OCI-LY7 (cell line): ENCODE measurements around the gene SLC5A10. TPM values are rescaled to one million over a fixed set of nuclear protein-coding genes. Genes with fewer than 3 reads are reported as not detected.
"Not testable (repeated sequence)": the region's sequence is repeated elsewhere in the genome, so short reads cannot be mapped to it uniquely, and the experiment has no call there.

ENCODE experiments used
- BruUV-seq: library from RNA; stranded (reverse); fragments of 400-500 nt; replicated peaks from 2 replicates; lab custom pipeline; 2021; lab: Mats Ljungman, UMichigan
- CTCF ChIA-PET: fragments of 300-600 bp; sonication (Branson Sonifier 250); formaldehyde crosslinking; loops from one replicate; lab custom pipeline; 2022; ENCODE audit warnings: antibody characterized with exemption; ENCODE audit not compliant: unreplicated experiment; lab: Charles Lee
- POLR2A ChIA-PET: fragments of 300-600 bp; sonication (Branson Sonifier 250); formaldehyde crosslinking; loops from one replicate; lab custom pipeline; 2022; ENCODE audit warnings: antibody characterized with exemption; lab: Charles Lee
- DNase-seq: peaks from one replicate; pipeline ENCODE4 v3.0.0-alpha.2; 2015; ENCODE audit warnings: low spot score
- H2AFZ ChIP-seq: fragments of 200-600 bp; sonication (generic), shearing (Covaris generic); 2 replicates; pipeline ENCODE4 v1.6.1; 2014; ENCODE audit warnings: mild to moderate bottlenecking, antibody characterized with exemption, low read length, moderate library complexity
- H3K27ac ChIP-seq: fragments of 200-600 bp; sonication (generic); 2 replicates; pipeline ENCODE4 v1.5.1; 2014; ENCODE audit warnings: mixed run types, low read depth, mild to moderate bottlenecking, moderate library complexity, low read length, inconsistent platforms; ENCODE audit not compliant: poor library complexity, severe bottlenecking
- H3K36me3 ChIP-seq: fragments of 200-600 bp; sonication (generic); 2 replicates; pipeline ENCODE4 v1.6.1; 2014; ENCODE audit warnings: mild to moderate bottlenecking, antibody characterized with exemption, low read length, moderate library complexity, mixed read lengths; ENCODE audit not compliant: insufficient read depth
- H3K4me1 ChIP-seq: fragments of 200-600 bp; sonication (generic); 2 replicates; pipeline ENCODE4 v1.5.1; 2014; ENCODE audit warnings: mild to moderate bottlenecking, low read length; ENCODE audit not compliant: insufficient read depth, poor library complexity, severe bottlenecking
- H3K4me2 ChIP-seq: fragments of 200-600 bp; sonication (generic); 2 replicates; pipeline ENCODE4 v1.6.1; 2014; ENCODE audit warnings: mild to moderate bottlenecking, low read length
- H3K4me3 ChIP-seq: fragments of 200-600 bp; sonication (generic); 2 replicates; pipeline ENCODE4 v1.5.1; 2014; ENCODE audit warnings: mild to moderate bottlenecking, low read depth, low read length; ENCODE audit not compliant: poor library complexity, severe bottlenecking
- H3K79me2 ChIP-seq: fragments of 200-600 bp; sonication (generic); 2 replicates; pipeline ENCODE4 v1.6.1; 2016; ENCODE audit warnings: low read depth, mild to moderate bottlenecking, low read length, moderate library complexity, mixed read lengths; ENCODE audit not compliant: insufficient read depth
- H3K9me2 ChIP-seq: fragments of 200-600 bp; sonication (generic); 2 replicates; pipeline ENCODE4 v1.6.1; 2016; ENCODE audit warnings: mild to moderate bottlenecking, low read length, mixed read lengths; ENCODE audit not compliant: insufficient read depth
- H3K9me3 ChIP-seq: fragments of 200-600 bp; sonication (generic); 2 replicates; pipeline ENCODE4 v1.6.1; 2014; ENCODE audit warnings: mild to moderate bottlenecking, mixed run types, low read length, mixed read lengths
- H4K20me1 ChIP-seq: fragments of 200-600 bp; sonication (generic); 2 replicates; pipeline ENCODE4 v1.6.1; 2014; ENCODE audit warnings: mild to moderate bottlenecking, antibody characterized with exemption, low read length, moderate library complexity, mixed read lengths; ENCODE audit not compliant: insufficient read depth
- intact Hi-C: fragments of 100-400 bp; cut with micrococcal nuclease; formaldehyde crosslinking; loops from one replicate; pipeline ENCODE4 v1.10.0; 2022; ENCODE audit not compliant: unreplicated experiment
- total RNA-seq, 2 experiments: library from RNA; depleted of rRNA in 1 of 2; stranded (reverse); fragments of >200 nt in 1 of 2; shearing (Covaris generic) in 1 of 2; gene quantifications; 2 replicates each; pipeline ENCODE4 v1.2.3, GENCODE V29; 2014 to 2022

The SLC5A10 gene
- total RNA-seq, 2 experiments from 2014 or later, result not detected

- DNase-seq, BruUV-seq, H3K9me2 ChIP-seq, H4K20me1 ChIP-seq, H3K36me3 ChIP-seq, CTCF ChIA-PET, H3K9me3 ChIP-seq, H3K27ac ChIP-seq, H3K4me3 ChIP-seq, H2AFZ ChIP-seq, POLR2A ChIA-PET, intact Hi-C loops, H3K79me2 ChIP-seq, H3K4me1 ChIP-seq, H3K4me2 ChIP-seq: not testable (repeated sequence)
These were observed 78.9 kb downstream of the SLC5A10 start for GRCh38 chr17:19030771-19031449.

- H3K4me1 ChIP-seq, POLR2A ChIA-PET, H3K79me2 ChIP-seq, H3K36me3 ChIP-seq, H3K9me3 ChIP-seq, H3K4me3 ChIP-seq, H3K9me2 ChIP-seq, DNase-seq, H3K27ac ChIP-seq, H4K20me1 ChIP-seq, BruUV-seq, H2AFZ ChIP-seq, intact Hi-C loops, CTCF ChIA-PET, H3K4me2 ChIP-seq: not testable (repeated sequence)
These were observed 79.8 kb downstream of the SLC5A10 start for GRCh38 chr17:19031729-19032128.

GRCh38 chr17:19032377-19032988 lies 80.5 kb downstream of the SLC5A10 start:
- H3K27ac ChIP-seq, H4K20me1 ChIP-seq, H3K9me2 ChIP-seq, POLR2A ChIA-PET, DNase-seq, H3K36me3 ChIP-seq, intact Hi-C loops, CTCF ChIA-PET, BruUV-seq, H3K4me2 ChIP-seq, H3K4me3 ChIP-seq, H3K4me1 ChIP-seq, H2AFZ ChIP-seq, H3K9me3 ChIP-seq, H3K79me2 ChIP-seq: not testable (repeated sequence)

GRCh38 chr17:19036186-19036585 lies 84.2 kb downstream of the SLC5A10 start:
- H3K9me2 ChIP-seq, H3K27ac ChIP-seq, H3K4me2 ChIP-seq, H3K36me3 ChIP-seq, BruUV-seq, DNase-seq, H2AFZ ChIP-seq, H3K79me2 ChIP-seq, H3K9me3 ChIP-seq, H4K20me1 ChIP-seq, POLR2A ChIA-PET, intact Hi-C loops, H3K4me3 ChIP-seq, CTCF ChIA-PET, H3K4me1 ChIP-seq: not testable (repeated sequence)

GRCh38 chr17:19037547-19037946 lies 85.6 kb downstream of the SLC5A10 start:
- H3K9me2 ChIP-seq, H3K4me3 ChIP-seq, intact Hi-C loops, H3K9me3 ChIP-seq, H4K20me1 ChIP-seq, H3K36me3 ChIP-seq, H2AFZ ChIP-seq, DNase-seq, POLR2A ChIA-PET, H3K79me2 ChIP-seq, H3K4me1 ChIP-seq, CTCF ChIA-PET, H3K4me2 ChIP-seq: not testable (repeated sequence)
- BruUV-seq, result TSS peak; percentile 64
- peak overlapping the region; percentile 74 for H3K27ac ChIP-seq

- H3K4me3 ChIP-seq, BruUV-seq, H3K9me2 ChIP-seq, H2AFZ ChIP-seq, H3K4me1 ChIP-seq, H3K36me3 ChIP-seq, DNase-seq, H3K9me3 ChIP-seq, H3K4me2 ChIP-seq, H3K27ac ChIP-seq, POLR2A ChIA-PET, H3K79me2 ChIP-seq, CTCF ChIA-PET, intact Hi-C loops, H4K20me1 ChIP-seq: not testable (repeated sequence)
These were observed 86.0 kb downstream of the SLC5A10 start for GRCh38 chr17:19038007-19038406.
